DND-41 (cell line): ENCODE measurements around the gene NEURL1.

ENCODE experiments used
- CTCF ChIP-seq: IDR thresholded peaks from 2 replicates; pipeline ENCODE4 v1.5.1; 2012; ENCODE audit warnings: borderline replicate concordance, low read length, moderate library complexity, mild to moderate bottlenecking; ENCODE audit not compliant: poor library complexity, severe bottlenecking; ENCODE audit errors: extremely low read depth
- EZH2 ChIP-seq: IDR thresholded peaks from 3 replicates; pipeline ENCODE4 v1.6.1; 2012; ENCODE audit warnings: borderline replicate concordance, low read depth, mild to moderate bottlenecking, moderate library complexity, low read length, inconsistent platforms; ENCODE audit not compliant: severe bottlenecking

GRCh38 chr10:103629581-103629980 lies 136.1 kb downstream of the NEURL1 start:
- no peak for TF ChIP-seq EZH2
- no peak for TF ChIP-seq CTCF
